Panc1 (cell line): ENCODE data around the gene ASPM. TPM values are rescaled to one million over a fixed set of nuclear protein-coding genes. Genes with fewer than 3 reads are reported as not detected.

Source experiments
- ATAC-seq: fragments of 200-7000 bp; cut with Tn5 transposase; 2 replicates; pipeline ENCODE4 v1.9.1; 2020; ENCODE audit warnings: mild to moderate bottlenecking, moderate library complexity
- BruUV-seq: library from RNA; stranded (reverse); fragments of 400-500 nt; replicated peaks from 2 replicates; lab custom pipeline; 2021; lab: Mats Ljungman, UMichigan
- CTCF ChIA-PET: fragments of 300-600 bp; sonication (Branson Sonifier 250); formaldehyde crosslinking; loops from one replicate; lab custom pipeline; 2022; ENCODE audit warnings: antibody characterized with exemption; lab: Charles Lee
- POLR2A ChIA-PET: fragments of 300-600 bp; sonication (Branson Sonifier 250); formaldehyde crosslinking; loops from one replicate; lab custom pipeline; 2022; ENCODE audit warnings: antibody characterized with exemption; lab: Charles Lee
- DNase-seq: peaks from one replicate; pipeline ENCODE4 v3.0.0-alpha.2; 2010; ENCODE audit warnings: low read depth, low spot score
- H3K27ac ChIP-seq: 2 replicates; pipeline ENCODE4 v1.5.1; 2011; ENCODE audit warnings: mild to moderate bottlenecking, low read length, inconsistent platforms
- H3K27me3 ChIP-seq: fragments of 200-500 bp; sonication (Bioruptor generic); 2 replicates; pipeline ENCODE4 v1.6.0; 2014; ENCODE audit warnings: low read length, inconsistent platforms; ENCODE audit not compliant: control insufficient read depth, insufficient read depth
- H3K36me3 ChIP-seq: fragments of 200-500 bp; sonication (Bioruptor generic); 2 replicates; pipeline ENCODE4 v1.5.1; 2014; ENCODE audit warnings: inconsistent platforms, mild to moderate bottlenecking, low read length, moderate library complexity; ENCODE audit not compliant: control insufficient read depth, insufficient read depth
- H3K4me1 ChIP-seq: 2 replicates; pipeline ENCODE4 v1.5.1; 2011; ENCODE audit warnings: inconsistent platforms, mild to moderate bottlenecking, low read length, moderate library complexity; ENCODE audit not compliant: control insufficient read depth, insufficient read depth
- H3K4me3 ChIP-seq, 2 experiments: 2 replicates each; pipeline ENCODE4 v1.5.1; 2011 to 2012; ENCODE audit warnings: low read depth in 2 of 2, low read length in 2 of 2, mild to moderate bottlenecking in 2 of 2, inconsistent platforms in 1 of 2, moderate library complexity in 1 of 2
- H3K9me3 ChIP-seq: fragments of 200-500 bp; sonication (Bioruptor generic); 2 replicates; pipeline ENCODE4 v1.5.1; 2014; ENCODE audit warnings: low read depth, mild to moderate bottlenecking, inconsistent platforms, low read length, moderate library complexity; ENCODE audit not compliant: control insufficient read depth, insufficient read depth
- POLR2AphosphoS5 ChIP-seq: IDR thresholded peaks from 2 replicates; pipeline ENCODE4 v1.6.1; 2012; ENCODE audit warnings: mild to moderate bottlenecking, low read depth, low read length, moderate library complexity
- SIN3A ChIP-seq: IDR thresholded peaks from 2 replicates; pipeline ENCODE4 v1.6.1; 2012; ENCODE audit warnings: low read depth, mild to moderate bottlenecking, low read length, moderate library complexity, borderline replicate concordance; ENCODE audit not compliant: insufficient read depth
- TCF7L2 ChIP-seq: IDR thresholded peaks from 2 replicates; pipeline ENCODE4 v1.6.1; 2011; ENCODE audit warnings: mild to moderate bottlenecking, low read depth, low read length, inconsistent platforms
- in situ Hi-C: cut with HindIII; loops from 2 replicates; pipeline ENCODE4 v1.10.0; 2016; ENCODE audit warnings: low sequenced_read_pairs, low pct_unique_long_range_greater_than_20kb
- intact Hi-C: fragments of 100-400 bp; cut with micrococcal nuclease; formaldehyde crosslinking; loops from one replicate; pipeline ENCODE4 v1.10.0; 2022; ENCODE audit not compliant: unreplicated experiment
- total RNA-seq: library from RNA; stranded (reverse); gene quantifications from one replicate; pipeline ENCODE4 v1.2.1, GENCODE V29; 2021; ENCODE audit not compliant: unreplicated experiment
- TF ChIP-seq, protein P1 (sequence below): fragments of 450-650 bp; IDR thresholded peaks from 2 replicates; pipeline ENCODE4 v1.5.1; 2017; ENCODE audit warnings: mild to moderate bottlenecking
- TF ChIP-seq, protein P2 (sequence below), 2 experiments: IDR thresholded peaks; 2 replicates each; pipeline ENCODE4 v1.6.1; 2011 to 2012; ENCODE audit warnings: low read depth in 2 of 2, control low read depth in 1 of 2, low read length in 1 of 2, mild to moderate bottlenecking in 1 of 2, moderate library complexity in 1 of 2; ENCODE audit not compliant: insufficient read depth in 1 of 2

Gene ASPM
- total RNA-seq, 1 experiment from 2014 or later: 26.9 TPM

DNA sequence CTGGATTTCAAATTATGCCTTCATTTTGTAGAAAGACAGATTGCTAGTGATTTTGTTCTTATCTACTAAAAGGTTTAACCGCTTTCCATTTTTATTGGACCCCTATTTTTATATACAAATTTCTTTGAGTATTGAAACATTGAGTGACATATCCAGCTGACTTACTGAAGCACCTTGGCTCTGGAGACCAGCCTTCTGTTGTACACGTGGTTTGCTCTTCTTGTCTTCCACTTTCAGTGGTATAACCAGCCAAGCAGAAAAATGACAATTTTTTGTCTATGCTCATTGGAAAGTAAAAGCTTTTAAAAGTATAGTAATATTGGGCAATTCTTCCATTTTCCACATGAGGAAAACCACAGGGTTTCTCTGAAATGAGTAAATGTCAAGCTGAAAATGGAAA lies 83.8 kb downstream of the ASPM start:
- ATAC-seq: no peak
- DNase-seq: no peak
- ChIA-PET POLR2A (no interaction called here), CTCF (no interaction called here)
- no peak overlapping the region for H3K27ac ChIP-seq
- H3K36me3 ChIP-seq: no peaks in the 10 kb centered on the region
- in situ Hi-C loops (no loop called here), intact Hi-C loops (no loop called here)
- no peaks in the 10 kb centered on the region for H3K4me1 ChIP-seq
- H3K4me3 ChIP-seq: no peak overlapping the region
- BruUV-seq: no TSS peak
- no peaks in the 10 kb centered on the region for H3K27me3 ChIP-seq
- TF ChIP-seq, protein P1, sequence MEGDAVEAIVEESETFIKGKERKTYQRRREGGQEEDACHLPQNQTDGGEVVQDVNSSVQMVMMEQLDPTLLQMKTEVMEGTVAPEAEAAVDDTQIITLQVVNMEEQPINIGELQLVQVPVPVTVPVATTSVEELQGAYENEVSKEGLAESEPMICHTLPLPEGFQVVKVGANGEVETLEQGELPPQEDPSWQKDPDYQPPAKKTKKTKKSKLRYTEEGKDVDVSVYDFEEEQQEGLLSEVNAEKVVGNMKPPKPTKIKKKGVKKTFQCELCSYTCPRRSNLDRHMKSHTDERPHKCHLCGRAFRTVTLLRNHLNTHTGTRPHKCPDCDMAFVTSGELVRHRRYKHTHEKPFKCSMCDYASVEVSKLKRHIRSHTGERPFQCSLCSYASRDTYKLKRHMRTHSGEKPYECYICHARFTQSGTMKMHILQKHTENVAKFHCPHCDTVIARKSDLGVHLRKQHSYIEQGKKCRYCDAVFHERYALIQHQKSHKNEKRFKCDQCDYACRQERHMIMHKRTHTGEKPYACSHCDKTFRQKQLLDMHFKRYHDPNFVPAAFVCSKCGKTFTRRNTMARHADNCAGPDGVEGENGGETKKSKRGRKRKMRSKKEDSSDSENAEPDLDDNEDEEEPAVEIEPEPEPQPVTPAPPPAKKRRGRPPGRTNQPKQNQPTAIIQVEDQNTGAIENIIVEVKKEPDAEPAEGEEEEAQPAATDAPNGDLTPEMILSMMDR: no peak
- no peak for TF ChIP-seq TCF7L2
- TF ChIP-seq, protein P2, sequence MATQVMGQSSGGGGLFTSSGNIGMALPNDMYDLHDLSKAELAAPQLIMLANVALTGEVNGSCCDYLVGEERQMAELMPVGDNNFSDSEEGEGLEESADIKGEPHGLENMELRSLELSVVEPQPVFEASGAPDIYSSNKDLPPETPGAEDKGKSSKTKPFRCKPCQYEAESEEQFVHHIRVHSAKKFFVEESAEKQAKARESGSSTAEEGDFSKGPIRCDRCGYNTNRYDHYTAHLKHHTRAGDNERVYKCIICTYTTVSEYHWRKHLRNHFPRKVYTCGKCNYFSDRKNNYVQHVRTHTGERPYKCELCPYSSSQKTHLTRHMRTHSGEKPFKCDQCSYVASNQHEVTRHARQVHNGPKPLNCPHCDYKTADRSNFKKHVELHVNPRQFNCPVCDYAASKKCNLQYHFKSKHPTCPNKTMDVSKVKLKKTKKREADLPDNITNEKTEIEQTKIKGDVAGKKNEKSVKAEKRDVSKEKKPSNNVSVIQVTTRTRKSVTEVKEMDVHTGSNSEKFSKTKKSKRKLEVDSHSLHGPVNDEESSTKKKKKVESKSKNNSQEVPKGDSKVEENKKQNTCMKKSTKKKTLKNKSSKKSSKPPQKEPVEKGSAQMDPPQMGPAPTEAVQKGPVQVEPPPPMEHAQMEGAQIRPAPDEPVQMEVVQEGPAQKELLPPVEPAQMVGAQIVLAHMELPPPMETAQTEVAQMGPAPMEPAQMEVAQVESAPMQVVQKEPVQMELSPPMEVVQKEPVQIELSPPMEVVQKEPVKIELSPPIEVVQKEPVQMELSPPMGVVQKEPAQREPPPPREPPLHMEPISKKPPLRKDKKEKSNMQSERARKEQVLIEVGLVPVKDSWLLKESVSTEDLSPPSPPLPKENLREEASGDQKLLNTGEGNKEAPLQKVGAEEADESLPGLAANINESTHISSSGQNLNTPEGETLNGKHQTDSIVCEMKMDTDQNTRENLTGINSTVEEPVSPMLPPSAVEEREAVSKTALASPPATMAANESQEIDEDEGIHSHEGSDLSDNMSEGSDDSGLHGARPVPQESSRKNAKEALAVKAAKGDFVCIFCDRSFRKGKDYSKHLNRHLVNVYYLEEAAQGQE (IDR thresholded peaks at IDR 0.05; ENCODE audit: insufficient read depth in 1 of 2, low read depth in 2 of 2, low read length in 1 of 2): no peak
- TF ChIP-seq SIN3A: no peak
- no peak for TF ChIP-seq POLR2AphosphoS5
- H3K9me3 ChIP-seq: no peaks in the 10 kb centered on the region

DNA sequence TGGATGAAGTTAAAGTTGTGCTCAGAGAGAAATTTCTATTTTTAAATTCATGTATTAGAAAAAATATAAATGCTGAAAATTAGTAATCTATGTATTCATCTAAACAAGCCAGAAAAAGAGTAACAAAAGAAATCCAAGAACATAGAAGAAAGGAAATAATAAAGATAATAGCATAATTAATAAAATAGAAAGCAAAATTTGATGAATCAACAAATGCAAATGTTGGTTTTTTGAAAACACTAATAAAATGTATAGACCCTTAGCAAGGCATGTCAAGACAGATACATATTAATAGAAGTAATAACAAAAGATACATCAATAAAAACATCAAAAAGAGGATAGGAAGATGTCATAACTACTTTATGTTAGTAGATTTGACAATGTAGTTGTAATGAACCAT lies 97.4 kb downstream of the ASPM start:
- Histone ChIP-seq H3K27ac (no peak overlapping the region), H3K9me3 (no peaks in the 10 kb centered on the region), H3K4me1 (no peaks in the 10 kb centered on the region), H3K36me3 (no peaks in the 10 kb centered on the region), H3K4me3 (no peak overlapping the region), H3K27me3 (no peaks in the 10 kb centered on the region)
- in situ Hi-C loops (no loop called here), intact Hi-C loops (no loop called here)
- POLR2A ChIA-PET: no interaction called here
- DNase-seq (no peak), ATAC-seq (no peak)
- CTCF ChIA-PET: no interaction called here
- no peak for TF ChIP-seq TCF7L2
- no peak for TF ChIP-seq SIN3A
- no TSS peak for BruUV-seq

DNA sequence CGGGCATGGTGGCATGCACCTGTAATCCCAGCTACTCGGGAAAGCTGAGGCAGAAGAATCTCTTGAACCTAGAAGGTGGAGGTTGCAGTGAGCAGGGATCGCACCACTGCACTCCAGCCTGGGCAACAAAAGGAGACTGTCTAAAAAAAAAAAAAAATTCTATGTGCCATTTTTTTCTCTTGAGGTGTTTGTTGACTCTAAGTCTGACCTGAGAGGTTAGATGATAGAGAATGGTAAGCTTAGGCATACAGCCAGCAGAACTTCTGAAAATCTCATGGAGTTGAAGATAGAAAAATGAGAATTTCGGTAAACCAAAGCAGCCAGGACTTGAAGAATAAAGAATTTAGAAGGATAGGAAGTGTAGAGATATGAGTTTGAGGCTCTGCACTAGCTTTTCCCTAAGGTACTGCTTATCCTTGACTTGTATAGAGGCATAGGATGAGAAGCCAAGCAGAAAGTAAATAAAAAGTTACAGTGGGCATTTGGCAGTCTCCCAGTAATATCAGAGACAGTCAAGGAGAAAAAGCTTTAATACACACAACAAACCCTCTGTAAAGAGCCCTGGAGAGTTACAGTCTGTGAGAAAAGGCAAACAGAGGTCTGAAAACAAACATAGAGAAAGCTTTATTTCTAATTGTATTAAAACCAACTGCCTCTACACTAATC lies 103.7 kb downstream of the ASPM start:
- TF ChIP-seq, protein P1: no peak
- TF ChIP-seq, protein P2 (IDR thresholded peaks at IDR 0.05; ENCODE audit: insufficient read depth in 1 of 2, low read depth in 2 of 2, low read length in 1 of 2): no peak
- TF ChIP-seq TCF7L2 (no peak), POLR2AphosphoS5 (no peak), SIN3A (no peak)
- ATAC-seq (no peak), DNase-seq (no peak)
- in situ Hi-C loops: no loop called here
- H3K36me3 ChIP-seq: no peaks in the 10 kb centered on the region
- no TSS peak for BruUV-seq
- no peak overlapping the region for H3K27ac ChIP-seq
- POLR2A ChIA-PET: no interaction called here
- no peaks in the 10 kb centered on the region for H3K27me3 ChIP-seq
- no peaks in the 10 kb centered on the region for H3K9me3 ChIP-seq
- no peak overlapping the region for H3K4me3 ChIP-seq
- no peaks in the 10 kb centered on the region for H3K4me1 ChIP-seq
- CTCF ChIA-PET: no interaction called here
- intact Hi-C loops: no loop called here
